ENCODE results near the gene NEURL1B.

DNA sequence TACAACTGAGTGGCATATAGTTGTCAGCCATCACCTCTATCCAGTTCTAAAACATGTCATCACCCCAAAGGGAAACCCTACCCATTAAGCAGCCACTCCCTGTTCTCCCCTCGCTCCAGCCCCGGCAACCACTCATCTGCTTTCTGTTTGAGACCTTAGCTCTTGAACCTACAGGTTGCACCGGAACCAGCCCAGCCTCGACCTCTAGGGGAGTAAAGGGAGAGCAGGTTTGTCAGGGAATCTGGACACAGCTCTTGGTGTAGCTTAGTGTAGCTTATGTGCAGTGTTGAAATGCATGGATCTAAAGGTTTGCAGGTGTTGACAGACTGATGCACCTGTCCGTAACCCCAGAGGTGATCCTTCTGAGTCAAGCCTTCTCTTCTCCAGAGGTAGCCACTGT is 30.0 kb downstream of the NEURL1B start:
- TF ChIP-seq, protein P1, sequence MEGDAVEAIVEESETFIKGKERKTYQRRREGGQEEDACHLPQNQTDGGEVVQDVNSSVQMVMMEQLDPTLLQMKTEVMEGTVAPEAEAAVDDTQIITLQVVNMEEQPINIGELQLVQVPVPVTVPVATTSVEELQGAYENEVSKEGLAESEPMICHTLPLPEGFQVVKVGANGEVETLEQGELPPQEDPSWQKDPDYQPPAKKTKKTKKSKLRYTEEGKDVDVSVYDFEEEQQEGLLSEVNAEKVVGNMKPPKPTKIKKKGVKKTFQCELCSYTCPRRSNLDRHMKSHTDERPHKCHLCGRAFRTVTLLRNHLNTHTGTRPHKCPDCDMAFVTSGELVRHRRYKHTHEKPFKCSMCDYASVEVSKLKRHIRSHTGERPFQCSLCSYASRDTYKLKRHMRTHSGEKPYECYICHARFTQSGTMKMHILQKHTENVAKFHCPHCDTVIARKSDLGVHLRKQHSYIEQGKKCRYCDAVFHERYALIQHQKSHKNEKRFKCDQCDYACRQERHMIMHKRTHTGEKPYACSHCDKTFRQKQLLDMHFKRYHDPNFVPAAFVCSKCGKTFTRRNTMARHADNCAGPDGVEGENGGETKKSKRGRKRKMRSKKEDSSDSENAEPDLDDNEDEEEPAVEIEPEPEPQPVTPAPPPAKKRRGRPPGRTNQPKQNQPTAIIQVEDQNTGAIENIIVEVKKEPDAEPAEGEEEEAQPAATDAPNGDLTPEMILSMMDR (IDR thresholded peaks at IDR 0.05) = no peak
- TF ChIP-seq POLR2A (IDR thresholded peaks at IDR 0.05) (no peak), POLR2AphosphoS5 (IDR thresholded peaks at IDR 0.05; ENCODE audit: insufficient read depth in 1 of 2, low read depth in 1 of 2) (no peak)
